GM12878 (cell line): ENCODE data around the gene SPATA20. TPM values are rescaled to one million over a fixed set of nuclear protein-coding genes. Genes with fewer than 3 reads are reported as not detected.

ENCODE experiments used
- BCL3 ChIP-seq: IDR thresholded peaks from 2 replicates; pipeline ENCODE4 v1.6.1; 2011; ENCODE audit warnings: borderline replicate concordance, low read depth, mild to moderate bottlenecking, moderate library complexity, low read length; ENCODE audit not compliant: insufficient read depth, poor library complexity, severe bottlenecking
- CHD2 ChIP-seq: IDR thresholded peaks from 2 replicates; pipeline ENCODE4 v1.6.1; 2011; ENCODE audit warnings: low read depth, low read length, improper control_type of control experiment, borderline replicate concordance
- FOS ChIP-seq: IDR thresholded peaks from 3 replicates; pipeline ENCODE4 v1.6.1; 2011; ENCODE audit warnings: borderline replicate concordance; ENCODE audit not compliant: insufficient read length; ENCODE audit errors: extremely low read depth
- MTA3 ChIP-seq: IDR thresholded peaks from 2 replicates; pipeline ENCODE4 v1.6.1; 2012; ENCODE audit warnings: low read length, inconsistent platforms, borderline replicate concordance
- USF1 ChIP-seq: IDR thresholded peaks from 2 replicates; pipeline ENCODE4 v1.6.1; 2011; ENCODE audit warnings: borderline replicate concordance, low read depth, mild to moderate bottlenecking, moderate library complexity, mixed read lengths, low read length; ENCODE audit not compliant: insufficient read depth; ENCODE audit errors: extremely low read length
- USF2 ChIP-seq: IDR thresholded peaks from 2 replicates; pipeline ENCODE4 v1.6.1; 2011; ENCODE audit warnings: low read depth, low read length, improper control_type of control experiment, borderline replicate concordance
- ZBTB40 ChIP-seq: fragments of 450-650 bp; IDR thresholded peaks from 2 replicates; pipeline ENCODE4 v1.6.1; 2016; ENCODE audit warnings: mild to moderate bottlenecking, moderate library complexity, borderline replicate concordance
- ZNF24 ChIP-seq: fragments of 450-650 bp; IDR thresholded peaks from 2 replicates; pipeline ENCODE4 v1.6.1; 2017; ENCODE audit warnings: antibody characterized with exemption, mild to moderate bottlenecking
- ZZZ3 ChIP-seq: IDR thresholded peaks from 2 replicates; pipeline ENCODE4 v1.6.1; 2011; ENCODE audit warnings: low read depth; ENCODE audit not compliant: control insufficient read depth, insufficient read length
- polyA plus RNA-seq, 11 experiments: library from polyadenylated mRNA; depleted of rRNA in 4 of 11; unstranded in 6 of 11; stranded (reverse) in 5 of 11; fragments of >200 nt; fragmentation: Nextera tagmentation in 4 of 11; fragmentation: Illumina TruSeq in 1 of 11; extraction: Ambion mirVana in 4 of 11; extraction: Trizol in 1 of 11; gene quantifications; 1 replicate in 1 of 11; 2 replicates in 10 of 11; pipeline versions ENCODE4 v1.2.1 to v1.2.3, GENCODE V29; 2011 to 2016; ENCODE audit warnings: inconsistent platforms in 2 of 11, missing spikeins in 2 of 11, low read depth in 1 of 11
- total RNA-seq, 4 experiments: library from RNA; depleted of rRNA in 3 of 4; stranded (reverse); fragments of >200 nt in 3 of 4; fragmentation: Illumina TruSeq in 1 of 4; extraction: Trizol in 1 of 4; gene quantifications; 2 replicates each; pipeline versions ENCODE4 v1.2.1 to v1.2.3, GENCODE V29; 2013 to 2021

SPATA20 gene
- total and polyA plus RNA-seq, 10 of the 15 experiments (the other 5 are each of a cell fraction or from before 2014, with no cell fraction given), result 2.1 to 69.8 (median 26.6) TPM

GRCh38 chr17:50589095-50589705, 42.2 kb downstream of the SPATA20 start (continued):
- TF ChIP-seq BCL3 (no peak), ZBTB40 (no peak), USF1 (no peak), USF2 (no peak), CHD2 (no peak), MTA3 (no peak), ZZZ3 (no peak), ZNF24 (no peak), FOS (no peak)
